OCI-LY7 (cell line): ENCODE measurements around the gene TEN1. TPM values are rescaled to one million over a fixed set of nuclear protein-coding genes. Genes with fewer than 3 reads are reported as not detected.
"Not testable (repeated sequence)": the region's sequence is repeated elsewhere in the genome, so short reads cannot be mapped to it uniquely, and the experiment has no call there.

Experiments
- BruUV-seq: library from RNA; stranded (reverse); fragments of 400-500 nt; replicated peaks from 2 replicates; lab custom pipeline; 2021; lab: Mats Ljungman, UMichigan
- CTCF ChIA-PET: fragments of 300-600 bp; sonication (Branson Sonifier 250); formaldehyde crosslinking; loops from one replicate; lab custom pipeline; 2022; ENCODE audit warnings: antibody characterized with exemption; ENCODE audit not compliant: unreplicated experiment; lab: Charles Lee
- POLR2A ChIA-PET: fragments of 300-600 bp; sonication (Branson Sonifier 250); formaldehyde crosslinking; loops from one replicate; lab custom pipeline; 2022; ENCODE audit warnings: antibody characterized with exemption; lab: Charles Lee
- DNase-seq: peaks from one replicate; pipeline ENCODE4 v3.0.0-alpha.2; 2015; ENCODE audit warnings: low spot score
- H2AFZ ChIP-seq: fragments of 200-600 bp; sonication (generic), shearing (Covaris generic); 2 replicates; pipeline ENCODE4 v1.6.1; 2014; ENCODE audit warnings: mild to moderate bottlenecking, antibody characterized with exemption, low read length, moderate library complexity
- H3K27ac ChIP-seq: fragments of 200-600 bp; sonication (generic); 2 replicates; pipeline ENCODE4 v1.5.1; 2014; ENCODE audit warnings: mixed run types, low read depth, mild to moderate bottlenecking, moderate library complexity, low read length, inconsistent platforms; ENCODE audit not compliant: poor library complexity, severe bottlenecking
- H3K36me3 ChIP-seq: fragments of 200-600 bp; sonication (generic); 2 replicates; pipeline ENCODE4 v1.6.1; 2014; ENCODE audit warnings: mild to moderate bottlenecking, antibody characterized with exemption, low read length, moderate library complexity, mixed read lengths; ENCODE audit not compliant: insufficient read depth
- H3K4me1 ChIP-seq: fragments of 200-600 bp; sonication (generic); 2 replicates; pipeline ENCODE4 v1.5.1; 2014; ENCODE audit warnings: mild to moderate bottlenecking, low read length; ENCODE audit not compliant: insufficient read depth, poor library complexity, severe bottlenecking
- H3K4me2 ChIP-seq: fragments of 200-600 bp; sonication (generic); 2 replicates; pipeline ENCODE4 v1.6.1; 2014; ENCODE audit warnings: mild to moderate bottlenecking, low read length
- H3K4me3 ChIP-seq: fragments of 200-600 bp; sonication (generic); 2 replicates; pipeline ENCODE4 v1.5.1; 2014; ENCODE audit warnings: mild to moderate bottlenecking, low read depth, low read length; ENCODE audit not compliant: poor library complexity, severe bottlenecking
- H3K79me2 ChIP-seq: fragments of 200-600 bp; sonication (generic); 2 replicates; pipeline ENCODE4 v1.6.1; 2016; ENCODE audit warnings: low read depth, mild to moderate bottlenecking, low read length, moderate library complexity, mixed read lengths; ENCODE audit not compliant: insufficient read depth
- H3K9me2 ChIP-seq: fragments of 200-600 bp; sonication (generic); 2 replicates; pipeline ENCODE4 v1.6.1; 2016; ENCODE audit warnings: mild to moderate bottlenecking, low read length, mixed read lengths; ENCODE audit not compliant: insufficient read depth
- H3K9me3 ChIP-seq: fragments of 200-600 bp; sonication (generic); 2 replicates; pipeline ENCODE4 v1.6.1; 2014; ENCODE audit warnings: mild to moderate bottlenecking, mixed run types, low read length, mixed read lengths
- H4K20me1 ChIP-seq: fragments of 200-600 bp; sonication (generic); 2 replicates; pipeline ENCODE4 v1.6.1; 2014; ENCODE audit warnings: mild to moderate bottlenecking, antibody characterized with exemption, low read length, moderate library complexity, mixed read lengths; ENCODE audit not compliant: insufficient read depth
- EZH2phosphoT487 ChIP-seq: fragments of 200-600 bp; sonication (generic); IDR thresholded peaks from 2 replicates; pipeline ENCODE4 v1.6.1; 2018; ENCODE audit warnings: low read depth, borderline replicate concordance, mild to moderate bottlenecking, mixed run types, antibody characterized with exemption, low read length, moderate library complexity, mixed read lengths
- intact Hi-C: fragments of 100-400 bp; cut with micrococcal nuclease; formaldehyde crosslinking; loops from one replicate; pipeline ENCODE4 v1.10.0; 2022; ENCODE audit not compliant: unreplicated experiment
- total RNA-seq, 2 experiments: library from RNA; depleted of rRNA in 1 of 2; stranded (reverse); fragments of >200 nt in 1 of 2; shearing (Covaris generic) in 1 of 2; gene quantifications; 2 replicates each; pipeline ENCODE4 v1.2.3, GENCODE V29; 2014 to 2022
- TF ChIP-seq, protein P1 (sequence below): fragments of 200-600 bp; sonication (generic); conservative IDR thresholded peaks from 2 replicates; pipeline ENCODE4 v1.5.1; 2014; ENCODE audit warnings: mild to moderate bottlenecking, antibody characterized with exemption, low read length, moderate library complexity, mixed read lengths

TEN1 gene
- total RNA-seq, 2 experiments from 2014 or later: 17.6 to 18.2 TPM

GRCh38 chr17:75965468-75965867 is 13.6 kb upstream of the TEN1 start:
- intact Hi-C loops: no loop called here
- BruUV-seq: no TSS peak
- no peak overlapping the region for H3K4me2 ChIP-seq
- DNase-seq: no peak
- TF ChIP-seq, protein P1, sequence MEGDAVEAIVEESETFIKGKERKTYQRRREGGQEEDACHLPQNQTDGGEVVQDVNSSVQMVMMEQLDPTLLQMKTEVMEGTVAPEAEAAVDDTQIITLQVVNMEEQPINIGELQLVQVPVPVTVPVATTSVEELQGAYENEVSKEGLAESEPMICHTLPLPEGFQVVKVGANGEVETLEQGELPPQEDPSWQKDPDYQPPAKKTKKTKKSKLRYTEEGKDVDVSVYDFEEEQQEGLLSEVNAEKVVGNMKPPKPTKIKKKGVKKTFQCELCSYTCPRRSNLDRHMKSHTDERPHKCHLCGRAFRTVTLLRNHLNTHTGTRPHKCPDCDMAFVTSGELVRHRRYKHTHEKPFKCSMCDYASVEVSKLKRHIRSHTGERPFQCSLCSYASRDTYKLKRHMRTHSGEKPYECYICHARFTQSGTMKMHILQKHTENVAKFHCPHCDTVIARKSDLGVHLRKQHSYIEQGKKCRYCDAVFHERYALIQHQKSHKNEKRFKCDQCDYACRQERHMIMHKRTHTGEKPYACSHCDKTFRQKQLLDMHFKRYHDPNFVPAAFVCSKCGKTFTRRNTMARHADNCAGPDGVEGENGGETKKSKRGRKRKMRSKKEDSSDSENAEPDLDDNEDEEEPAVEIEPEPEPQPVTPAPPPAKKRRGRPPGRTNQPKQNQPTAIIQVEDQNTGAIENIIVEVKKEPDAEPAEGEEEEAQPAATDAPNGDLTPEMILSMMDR: no peak
- no peak for TF ChIP-seq EZH2phosphoT487
- no peaks in the 10 kb centered on the region for H3K9me2 ChIP-seq
- ChIA-PET POLR2A (interaction anchor here (0.5 to 1.7 kb wide), 3 partner anchors 9 to 65 kb away, joined by 3 to 6 read pairs (median 5); no protein-coding TSS in a partner anchor), CTCF (no interaction called here)
- no peak overlapping the region for H2AFZ ChIP-seq
- H3K4me1 ChIP-seq: peaks cover 4% of the 10 kb centered on the region
- no peaks in the 10 kb centered on the region for H4K20me1 ChIP-seq
- no peaks in the 10 kb centered on the region for H3K79me2 ChIP-seq
- H3K9me3 ChIP-seq: no peaks in the 10 kb centered on the region
- H3K27ac ChIP-seq: no peak overlapping the region
- H3K36me3 ChIP-seq: no peaks in the 10 kb centered on the region
- H3K4me3 ChIP-seq: no peak overlapping the region

DNA sequence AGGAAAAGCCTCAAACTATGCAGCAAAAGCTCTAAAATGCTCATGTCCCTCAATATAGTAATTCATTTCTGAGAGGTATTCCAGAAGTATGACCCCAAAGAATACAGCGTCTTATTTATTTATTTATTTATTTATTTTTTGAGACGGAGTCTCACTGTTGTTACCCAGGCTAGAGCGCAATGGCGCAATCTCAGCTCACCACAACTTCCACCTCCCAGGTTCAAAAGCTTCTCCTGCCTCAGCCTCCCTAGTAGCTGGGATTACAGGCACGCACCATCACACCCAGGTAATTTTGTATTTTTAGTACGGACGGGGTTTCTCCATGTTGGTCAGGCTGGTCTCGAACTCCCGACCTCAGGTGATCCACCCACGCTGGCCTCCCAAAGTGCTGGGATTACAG is 10.0 kb upstream of the TEN1 start:
- H3K9me3 ChIP-seq, H3K4me3 ChIP-seq, H3K36me3 ChIP-seq, DNase-seq, H3K27ac ChIP-seq, H2AFZ ChIP-seq, H3K9me2 ChIP-seq, intact Hi-C loops, H4K20me1 ChIP-seq, H3K79me2 ChIP-seq, CTCF ChIA-PET, H3K4me2 ChIP-seq, H3K4me1 ChIP-seq, BruUV-seq: not testable (repeated sequence)
- POLR2A ChIA-PET: interaction anchor here (1.9 kb wide), 1 partner anchor 9 kb away, joined by 5 read pairs; no protein-coding TSS in a partner anchor

DNA sequence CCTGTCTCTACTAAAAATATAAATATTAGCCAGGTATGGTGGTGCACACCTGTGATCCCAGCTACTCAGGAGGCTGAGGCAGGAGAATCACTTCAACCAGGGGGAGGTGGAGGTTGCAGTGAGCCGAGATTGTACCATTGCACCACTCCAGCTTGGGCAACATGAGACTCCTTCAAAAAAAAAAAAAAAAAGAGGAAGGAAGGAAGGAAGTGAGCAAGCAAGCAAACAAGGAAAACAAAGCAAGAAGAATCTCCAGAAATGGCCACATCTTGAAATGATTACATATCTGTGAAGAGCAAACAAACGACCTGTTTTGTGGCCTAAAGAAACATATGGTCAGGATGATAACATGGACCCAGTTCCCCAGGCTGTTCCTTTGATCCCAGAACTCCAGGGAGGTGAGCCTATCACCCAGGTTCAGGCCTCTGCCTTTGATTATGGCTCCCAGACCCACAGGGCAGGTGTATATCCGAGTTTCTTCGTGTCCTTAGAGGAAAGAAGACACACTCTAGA is 9.0 kb upstream of the TEN1 start:
- DNase-seq: no peak
- Histone ChIP-seq H4K20me1 (no peaks in the 10 kb centered on the region), H3K79me2 (no peaks in the 10 kb centered on the region), H2AFZ (no peak overlapping the region), H3K27ac (no peak overlapping the region), H3K9me2 (no peaks in the 10 kb centered on the region), H3K4me2 (no peak overlapping the region), H3K36me3 (peaks cover 6% of the 10 kb centered on the region; the same call in 1 of the 2 replicates), H3K4me1 (peaks cover 4% of the 10 kb centered on the region), H3K9me3 (no peaks in the 10 kb centered on the region), H3K4me3 (no peak overlapping the region)
- TF ChIP-seq EZH2phosphoT487: no peak
- TF ChIP-seq, protein P1: no peak
- BruUV-seq: no TSS peak
- intact Hi-C loops: loop anchor here (10.0 kb wide), 1 partner anchor 185 kb away; the partner anchor contains the start of gene UNK
- ChIA-PET POLR2A (interaction anchor here (1.5 to 1.9 kb wide), 2 partner anchors 10 to 13 kb away, joined by 3 to 5 read pairs; no protein-coding TSS in a partner anchor), CTCF (no interaction called here)
